Stomach (tissue), 4 donors: Measurements from ENCODE around the gene CDC42BPB.

Experiments
- POLR2A ChIP-seq, 4 donors: fragments of 450-650 bp; IDR thresholded peaks; one replicate each; pipeline ENCODE4 v1.6.1; 2016; ENCODE audit warnings: antibody characterized with exemption in 4 of 4, control low read depth in 2 of 4, mild to moderate bottlenecking in 1 of 4, moderate library complexity in 1 of 4
- TF ChIP-seq, protein P1 (sequence below), 7 experiments: fragments of 450-650 bp in 4 of 7; fragments of 200-600 bp in 3 of 7; sonication (generic) in 3 of 7; IDR thresholded peaks; one replicate each; pipeline ENCODE4 v1.5.1; 2016 to 2019; ENCODE audit warnings: antibody characterized with exemption in 7 of 7, control low read depth in 2 of 7, mild to moderate bottlenecking in 1 of 7

DNA sequence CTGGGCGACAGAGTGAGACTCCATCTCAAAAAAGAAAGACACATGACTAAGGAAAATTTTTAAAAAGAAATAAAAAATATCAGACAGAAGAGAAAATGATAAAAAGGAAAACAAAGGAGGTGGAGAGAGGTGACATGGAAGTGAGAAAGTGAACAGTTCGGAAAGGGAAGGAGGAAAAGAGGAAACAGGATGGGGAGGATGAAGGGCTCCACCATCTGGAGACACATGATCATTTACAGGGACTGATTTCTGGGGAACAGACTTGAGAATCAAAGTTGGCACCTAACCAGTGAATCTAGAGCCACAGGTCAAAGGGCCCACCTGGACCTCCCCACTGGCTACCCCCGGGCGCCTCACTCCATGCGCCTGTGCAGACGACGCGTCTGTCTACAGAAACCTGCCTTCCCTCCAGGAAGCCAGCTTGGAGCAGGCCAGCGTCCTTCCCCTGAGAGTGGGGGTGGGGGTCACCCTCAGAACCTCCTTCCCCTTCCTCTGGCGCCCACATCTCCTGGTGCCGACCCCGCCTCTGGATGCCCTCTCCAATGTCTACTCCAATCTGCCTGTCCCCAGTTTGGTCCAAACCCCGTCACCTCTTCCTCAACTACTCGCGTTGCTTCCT, 74.4 kb downstream of the CDC42BPB start:
- TF ChIP-seq, protein P1, sequence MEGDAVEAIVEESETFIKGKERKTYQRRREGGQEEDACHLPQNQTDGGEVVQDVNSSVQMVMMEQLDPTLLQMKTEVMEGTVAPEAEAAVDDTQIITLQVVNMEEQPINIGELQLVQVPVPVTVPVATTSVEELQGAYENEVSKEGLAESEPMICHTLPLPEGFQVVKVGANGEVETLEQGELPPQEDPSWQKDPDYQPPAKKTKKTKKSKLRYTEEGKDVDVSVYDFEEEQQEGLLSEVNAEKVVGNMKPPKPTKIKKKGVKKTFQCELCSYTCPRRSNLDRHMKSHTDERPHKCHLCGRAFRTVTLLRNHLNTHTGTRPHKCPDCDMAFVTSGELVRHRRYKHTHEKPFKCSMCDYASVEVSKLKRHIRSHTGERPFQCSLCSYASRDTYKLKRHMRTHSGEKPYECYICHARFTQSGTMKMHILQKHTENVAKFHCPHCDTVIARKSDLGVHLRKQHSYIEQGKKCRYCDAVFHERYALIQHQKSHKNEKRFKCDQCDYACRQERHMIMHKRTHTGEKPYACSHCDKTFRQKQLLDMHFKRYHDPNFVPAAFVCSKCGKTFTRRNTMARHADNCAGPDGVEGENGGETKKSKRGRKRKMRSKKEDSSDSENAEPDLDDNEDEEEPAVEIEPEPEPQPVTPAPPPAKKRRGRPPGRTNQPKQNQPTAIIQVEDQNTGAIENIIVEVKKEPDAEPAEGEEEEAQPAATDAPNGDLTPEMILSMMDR (IDR thresholded peaks at IDR 0.05), result no peak
- no peak for TF ChIP-seq POLR2A (IDR thresholded peaks at IDR 0.05)
